ENCODE measurements around the gene RNF144B. TPM values are rescaled to one million over a fixed set of nuclear protein-coding genes. Genes with fewer than 3 reads are reported as not detected.

Gene RNF144B
- total and polyA plus RNA-seq, 10 of the 15 experiments (the other 5 are each of a cell fraction or from before 2014, with no cell fraction given), result 0.03 to 0.18 (median 0.14) TPM

- in situ Hi-C loops (cut with MboI), result no loop called here
These were observed 35.0 kb downstream of the RNF144B start for GRCh38 chr6:18422136-18422535.

More at GRCh38 chr6:18422136-18422535, 35.0 kb downstream of the RNF144B start:
- H3K9ac ChIP-seq (ENCODE audit: control insufficient read depth, insufficient read depth, low read length), result no peak overlapping the region
- ChIA-PET RAD21 (ENCODE audit: unreplicated experiment) (no interaction called here), SMC1A (ENCODE audit: uncharacterized antibody, unreplicated experiment) (interaction anchor here (0.6 to 1.5 kb wide), 3 partner anchors 8 to 81 kb away, joined by 3 to 4 read pairs (median 3); no protein-coding TSS in a partner anchor), POLR2A (no interaction called here), CTCF (no interaction called here)
- H3K27me3 ChIP-seq (replicated peaks in 1 of 2; ENCODE audit: control insufficient read depth in 2 of 2, insufficient read depth in 2 of 2, low read length in 1 of 2), result no peaks in the 10 kb centered on the region; a peak in 1 of 4 replicates
- H2AFZ ChIP-seq (ENCODE audit: control insufficient read depth, low read depth, low read length), result no peak overlapping the region
- H3K36me3 ChIP-seq (ENCODE audit: control insufficient read depth in 2 of 2, insufficient read depth in 2 of 2, low read length in 1 of 2), result no peaks in the 10 kb centered on the region
- no peaks in the 10 kb centered on the region for H3K9me3 ChIP-seq (replicated peaks; ENCODE audit: control insufficient read depth, insufficient read depth, low read length)
- DNase-seq (ENCODE audit: low read depth, low spot score), result no peak
- H3K4me3 ChIP-seq, result no peak overlapping the region
- H3K79me2 ChIP-seq (ENCODE audit: control insufficient read depth, insufficient read depth, low read length), result no peaks in the 10 kb centered on the region
- no peak overlapping the region for H3K4me2 ChIP-seq (ENCODE audit: control insufficient read depth, insufficient read depth)
- no peaks in the 10 kb centered on the region for H3K4me1 ChIP-seq (ENCODE audit: control insufficient read depth, insufficient read depth, low read length)
- no TSS peak for BruUV-seq (replicated peaks)
- FAIRE-seq, result no peak
- H4K20me1 ChIP-seq (ENCODE audit: control insufficient read depth, insufficient read depth), result no peaks in the 10 kb centered on the region
- ATAC-seq, result no peak
- TF ChIP-seq BRCA1 (IDR thresholded peaks at IDR 0.05; ENCODE audit: low read depth, low read length) (no peak), SIN3A (IDR thresholded peaks at IDR 0.05; ENCODE audit: low read depth, low read length) (no peak), RAD21 (IDR thresholded peaks at IDR 0.05; ENCODE audit: insufficient read depth, low read depth, low read length) (no peak), PML (IDR thresholded peaks at IDR 0.05; ENCODE audit: low read length) (no peak), SMARCA5 (IDR thresholded peaks at IDR 0.05) (no peak), BCL11A (IDR thresholded peaks at IDR 0.05; ENCODE audit: low read depth, low read length) (no peak), ZNF622 (IDR thresholded peaks at IDR 0.05) (no peak), KLF5 (IDR thresholded peaks at IDR 0.05; ENCODE audit: partially characterized antibody) (no peak), SREBF1 (IDR thresholded peaks at IDR 0.05; ENCODE audit: low read length) (no peak), ZZZ3 (IDR thresholded peaks at IDR 0.05; ENCODE audit: control insufficient read depth, insufficient read length, low read depth) (no peak), JUND (IDR thresholded peaks at IDR 0.05; ENCODE audit: low read depth, low read length) (no peak), RFX5 (IDR thresholded peaks at IDR 0.05; ENCODE audit: low read depth, low read length) (no peak), ZBTB40 (IDR thresholded peaks at IDR 0.05; ENCODE audit: borderline replicate concordance) (no peak), RB1 (IDR thresholded peaks at IDR 0.05; ENCODE audit: borderline replicate concordance) (no peak), PBX3 (IDR thresholded peaks at IDR 0.05; ENCODE audit: insufficient replicate concordance, low read depth, low read length) (no peak), BMI1 (IDR thresholded peaks at IDR 0.05; ENCODE audit: borderline replicate concordance) (no peak)
- intact Hi-C loops (cut with micrococcal nuclease; ENCODE audit: unreplicated experiment), result no loop called here
- no peak overlapping the region for H3K27ac ChIP-seq (ENCODE audit: control insufficient read depth, insufficient read depth)
